Endothelial cell of umbilical vein (primary cell): ENCODE results near the gene XAF1. TPM values are rescaled to one million over a fixed set of nuclear protein-coding genes. Genes with fewer than 3 reads are reported as not detected.

Source experiments
- BruUV-seq: library from RNA; stranded (reverse); fragments of 400-500 nt; replicated peaks from 2 replicates; lab custom pipeline; 2021; lab: Mats Ljungman, UMichigan
- CTCF ChIA-PET: fragments of 300-600, 350-600 bp; sonication (Branson Sonifier 250); formaldehyde crosslinking; loops from one replicate; lab custom pipeline; 2021; ENCODE audit warnings: antibody characterized with exemption, inconsistent platforms; lab: Charles Lee
- POLR2A ChIA-PET: fragments of 300-600, 350-600 bp; sonication (Branson Sonifier 250); formaldehyde crosslinking; loops from one replicate; lab custom pipeline; 2021; ENCODE audit warnings: antibody characterized with exemption, inconsistent platforms; lab: Charles Lee
- DNase-seq: peaks from one replicate; pipeline ENCODE4 v3.0.0-alpha.2; 2011; ENCODE audit warnings: low read depth, low spot score
- FAIRE-seq: peaks from 2 replicates; lab custom pipeline; 2011; peaks lifted over from hg19 to GRCh38; lab: Jason Lieb, UNC
- H2AFZ ChIP-seq: 2 replicates; pipeline ENCODE4 v1.6.0; 2012; ENCODE audit warnings: low read depth, low read length, control low read depth, inconsistent platforms
- H3K27ac ChIP-seq: 2 replicates; pipeline ENCODE4 v1.5.1; 2011; ENCODE audit warnings: low read depth, mild to moderate bottlenecking, control low read depth, low read length, moderate library complexity; ENCODE audit not compliant: insufficient read depth
- H3K27me3 ChIP-seq, 2 experiments: 2 replicates each; pipeline versions ENCODE4 v1.6.0 to v1.6.1; 2011; ENCODE audit warnings: low read length in 2 of 2, mixed read lengths in 1 of 2; ENCODE audit not compliant: control insufficient read depth in 2 of 2, insufficient read depth in 2 of 2
- H3K36me3 ChIP-seq, 2 experiments: 2 replicates in 1 of 2; 3 replicates in 1 of 2; pipeline ENCODE4 v1.5.1; 2011; ENCODE audit warnings: low read length in 2 of 2, mild to moderate bottlenecking in 1 of 2, moderate library complexity in 1 of 2; ENCODE audit not compliant: control insufficient read depth in 2 of 2, insufficient read depth in 2 of 2; ENCODE audit errors: extremely low read depth in 1 of 2
- H3K4me1 ChIP-seq: 3 replicates; pipeline ENCODE4 v1.5.1; 2011; ENCODE audit warnings: mild to moderate bottlenecking, low read length; ENCODE audit not compliant: control insufficient read depth, insufficient read depth; ENCODE audit errors: extremely low read depth
- H3K4me2 ChIP-seq: 2 replicates; pipeline ENCODE4 v1.6.1; 2011; ENCODE audit warnings: low read length, control low read depth, mixed read lengths; ENCODE audit not compliant: insufficient read depth
- H3K4me3 ChIP-seq, 3 experiments: fragments of 200-600 bp in 1 of 3; sonication (generic), shearing (Covaris generic) in 1 of 3; replicated peaks in 1 of 3; 2 replicates each; pipeline ENCODE4 v1.5.1; 2011 to 2016; ENCODE audit warnings: control low read depth in 3 of 3, low read length in 3 of 3, mild to moderate bottlenecking in 2 of 3, inconsistent platforms in 1 of 3, low read depth in 1 of 3, moderate library complexity in 1 of 3; ENCODE audit not compliant: insufficient read depth in 1 of 3
- H3K79me2 ChIP-seq: 2 replicates; pipeline ENCODE4 v1.6.0; 2012; ENCODE audit warnings: low read length, inconsistent platforms; ENCODE audit not compliant: control insufficient read depth, insufficient read depth
- H3K9ac ChIP-seq: replicated peaks from 2 replicates; pipeline ENCODE3; 2011; ENCODE audit warnings: low read length, control low read depth; ENCODE audit not compliant: insufficient read depth; ENCODE audit errors: extremely low read depth
- H3K9me1 ChIP-seq: replicated peaks from 3 replicates; pipeline ENCODE4 v1.6.0; 2011; ENCODE audit warnings: mild to moderate bottlenecking, low read length; ENCODE audit not compliant: control insufficient read depth, insufficient read depth; ENCODE audit errors: extremely low read depth
- H3K9me3 ChIP-seq: replicated peaks from 2 replicates; pipeline ENCODE4 v1.5.1; 2012; ENCODE audit warnings: low read length, inconsistent platforms; ENCODE audit not compliant: control insufficient read depth, insufficient read depth
- H4K20me1 ChIP-seq: replicated peaks from 2 replicates; pipeline ENCODE3; 2011; ENCODE audit warnings: mild to moderate bottlenecking, low read length; ENCODE audit not compliant: control insufficient read depth, insufficient read depth; ENCODE audit errors: extremely low read depth
- FOS ChIP-seq: IDR thresholded peaks from 2 replicates; pipeline ENCODE4 v1.6.1; 2011; ENCODE audit warnings: mild to moderate bottlenecking, low read length, moderate library complexity, borderline replicate concordance; ENCODE audit not compliant: insufficient read depth
- GATA2 ChIP-seq: IDR thresholded peaks from 2 replicates; pipeline ENCODE4 v1.7.0; 2011; ENCODE audit warnings: low read depth, mild to moderate bottlenecking, moderate library complexity, mixed read lengths, low read length; ENCODE audit not compliant: insufficient read length, insufficient read depth
- JUN ChIP-seq: IDR thresholded peaks from 2 replicates; pipeline ENCODE4 v1.6.1; 2011; ENCODE audit warnings: borderline replicate concordance, low read depth; ENCODE audit not compliant: insufficient read length, insufficient read depth
- MYC ChIP-seq: IDR thresholded peaks from one replicate; pipeline ENCODE4 v1.6.1; 2011; ENCODE audit warnings: mild to moderate bottlenecking, low read depth, low read length
- POLR2A ChIP-seq: IDR thresholded peaks from 2 replicates; pipeline ENCODE4 v1.6.1; 2012; ENCODE audit warnings: low read depth, mild to moderate bottlenecking, control low read depth, low read length
- POLR2AphosphoS5 ChIP-seq: IDR thresholded peaks from 2 replicates; pipeline ENCODE4 v1.6.1; 2012; ENCODE audit warnings: low read depth, mild to moderate bottlenecking, control low read depth, low read length, moderate library complexity; ENCODE audit not compliant: insufficient read depth
- dilution Hi-C: fragments of 300-500 bp; cut with MboI; formaldehyde crosslinking; loops from one replicate; pipeline ENCODE4 v1.15.0; 2019; ENCODE audit warnings: low sequenced_read_pairs; ENCODE audit not compliant: extremely low pct_ligation_motif_present
- intact Hi-C: fragments of 100-400 bp; cut with micrococcal nuclease; formaldehyde crosslinking; loops from one replicate; pipeline ENCODE4 v1.10.0; 2022
- polyA plus RNA-seq, 4 experiments: library from polyadenylated mRNA; depleted of rRNA in 3 of 4; stranded (reverse) in 3 of 4; unstranded in 1 of 4; fragments of >200 nt; gene quantifications; 2 replicates each; pipeline versions ENCODE4 v1.2.1 to v1.2.3, GENCODE V29; 2011 to 2012; ENCODE audit warnings: missing spikeins in 1 of 4
- total RNA-seq: library from RNA; stranded (reverse); gene quantifications from 2 replicates; pipeline ENCODE4 v1.2.3, GENCODE V29; 2021
- TF ChIP-seq, protein P1 (sequence below): IDR thresholded peaks from 2 replicates; pipeline ENCODE4 v1.6.1; 2011; ENCODE audit not compliant: insufficient read depth, insufficient read length
- TF ChIP-seq, protein P2 (sequence below), 2 donors: IDR thresholded peaks; 1 replicate in 1 of 2; 2 replicates in 1 of 2; pipeline ENCODE4 v1.5.1; 2011; ENCODE audit warnings: low read length in 2 of 2, mild to moderate bottlenecking in 2 of 2, moderate library complexity in 2 of 2, control low read depth in 1 of 2, inconsistent platforms in 1 of 2, low read depth in 1 of 2; ENCODE audit not compliant: insufficient read depth in 1 of 2; ENCODE audit errors: extremely low read depth in 1 of 2

XAF1 gene
- total and polyA plus RNA-seq, 2 donors (not counting 3 experiments of a cell fraction or from before 2014, with no cell fraction given) = 6.3 to 21.5 TPM

DNA sequence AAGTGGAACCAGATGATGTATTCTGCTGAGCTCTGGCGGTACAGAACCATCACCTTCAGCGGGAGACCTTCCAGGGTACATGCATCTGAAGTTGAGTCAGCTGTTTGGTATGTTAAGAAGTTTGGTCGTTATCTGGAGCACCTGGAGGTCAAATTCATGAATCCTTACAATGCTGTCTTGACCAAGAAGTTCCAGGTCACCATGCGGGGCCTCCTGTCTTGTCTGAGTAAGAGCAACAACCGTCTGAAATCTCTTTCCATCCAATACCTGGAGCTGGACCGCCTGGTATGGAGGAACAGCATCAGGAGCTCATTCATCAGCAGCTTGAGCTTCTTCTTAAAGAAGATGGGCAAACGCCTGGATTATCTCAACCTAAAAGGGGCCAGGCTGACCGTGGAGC lies 24.2 kb downstream of the XAF1 start:
- no peaks in the 10 kb centered on the region for H3K36me3 ChIP-seq
- POLR2A ChIA-PET = no interaction called here
- H3K27me3 ChIP-seq = peaks cover 8 to 36% of the 10 kb centered on the region in 2 experiments
- FAIRE-seq = no peak
- dilution Hi-C loops = no loop called here
- no peak overlapping the region for H3K9ac ChIP-seq
- no peak overlapping the region for H3K27ac ChIP-seq
- H3K9me3 ChIP-seq = no peaks in the 10 kb centered on the region
- H3K79me2 ChIP-seq = no peaks in the 10 kb centered on the region
- no peak for DNase-seq
- CTCF ChIA-PET = interaction anchor here (1.3 kb wide), 2 partner anchors 30 to 114 kb away, joined by 3 to 4 read pairs; no protein-coding TSS in a partner anchor
- H3K9me1 ChIP-seq = no peaks in the 10 kb centered on the region
- TF ChIP-seq JUN = no peak
- no peak for TF ChIP-seq FOS
- no peak for TF ChIP-seq POLR2AphosphoS5
- TF ChIP-seq GATA2 = no peak
- TF ChIP-seq, protein P1, sequence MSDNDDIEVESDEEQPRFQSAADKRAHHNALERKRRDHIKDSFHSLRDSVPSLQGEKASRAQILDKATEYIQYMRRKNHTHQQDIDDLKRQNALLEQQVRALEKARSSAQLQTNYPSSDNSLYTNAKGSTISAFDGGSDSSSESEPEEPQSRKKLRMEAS = no peak
- TF ChIP-seq MYC = no peak
- TF ChIP-seq, protein P2, sequence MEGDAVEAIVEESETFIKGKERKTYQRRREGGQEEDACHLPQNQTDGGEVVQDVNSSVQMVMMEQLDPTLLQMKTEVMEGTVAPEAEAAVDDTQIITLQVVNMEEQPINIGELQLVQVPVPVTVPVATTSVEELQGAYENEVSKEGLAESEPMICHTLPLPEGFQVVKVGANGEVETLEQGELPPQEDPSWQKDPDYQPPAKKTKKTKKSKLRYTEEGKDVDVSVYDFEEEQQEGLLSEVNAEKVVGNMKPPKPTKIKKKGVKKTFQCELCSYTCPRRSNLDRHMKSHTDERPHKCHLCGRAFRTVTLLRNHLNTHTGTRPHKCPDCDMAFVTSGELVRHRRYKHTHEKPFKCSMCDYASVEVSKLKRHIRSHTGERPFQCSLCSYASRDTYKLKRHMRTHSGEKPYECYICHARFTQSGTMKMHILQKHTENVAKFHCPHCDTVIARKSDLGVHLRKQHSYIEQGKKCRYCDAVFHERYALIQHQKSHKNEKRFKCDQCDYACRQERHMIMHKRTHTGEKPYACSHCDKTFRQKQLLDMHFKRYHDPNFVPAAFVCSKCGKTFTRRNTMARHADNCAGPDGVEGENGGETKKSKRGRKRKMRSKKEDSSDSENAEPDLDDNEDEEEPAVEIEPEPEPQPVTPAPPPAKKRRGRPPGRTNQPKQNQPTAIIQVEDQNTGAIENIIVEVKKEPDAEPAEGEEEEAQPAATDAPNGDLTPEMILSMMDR (IDR thresholded peaks at IDR 0.05; ENCODE audit: extremely low read depth in 1 of 2, insufficient read depth in 1 of 2, low read depth in 1 of 2, low read length in 2 of 2) = no peak
- no peak for TF ChIP-seq POLR2A
- H3K4me2 ChIP-seq = no peak overlapping the region
- intact Hi-C loops = no loop called here
- no peak overlapping the region for H2AFZ ChIP-seq
- H4K20me1 ChIP-seq = no peaks in the 10 kb centered on the region
- H3K4me3 ChIP-seq = no peak overlapping the region
- BruUV-seq = no TSS peak
- no peaks in the 10 kb centered on the region for H3K4me1 ChIP-seq
